DOHH2 (cell line): ENCODE results near the gene KCTD17.

Experiments used
- CTCF ChIP-seq: fragments of 200-600 bp; sonication (generic); IDR thresholded peaks from one replicate; pipeline ENCODE4 v1.5.1; 2014; ENCODE audit warnings: antibody characterized with exemption, mild to moderate bottlenecking, low read depth, low read length; ENCODE audit not compliant: poor library complexity, severe bottlenecking
- EZH2phosphoT487 ChIP-seq: fragments of 200-600 bp; sonication (generic); IDR thresholded peaks from 2 replicates; pipeline ENCODE4 v1.6.1; 2017; ENCODE audit warnings: borderline replicate concordance, mild to moderate bottlenecking, antibody characterized with exemption, low read length, moderate library complexity, mixed read lengths

- no peak for TF ChIP-seq CTCF
- TF ChIP-seq EZH2phosphoT487 = no peak
Observed at GRCh38 chr22:37069319-37069718, 17.8 kb downstream of the KCTD17 start.
